Lower leg skin (tissue), 3 donors: ENCODE measurements around the gene GRK1.

Source experiments
- CTCF ChIP-seq, 3 donors: fragments of 450-650 bp; IDR thresholded peaks; one replicate each; pipeline ENCODE4 v1.5.1; 2016; ENCODE audit warnings: antibody characterized with exemption in 3 of 3, mild to moderate bottlenecking in 3 of 3, moderate library complexity in 2 of 3
- POLR2A ChIP-seq, 2 donors: fragments of 450-650 bp; IDR thresholded peaks; one replicate each; pipeline ENCODE4 v1.6.1; 2016 to 2017; ENCODE audit warnings: antibody characterized with exemption in 2 of 2, mild to moderate bottlenecking in 1 of 2, moderate library complexity in 1 of 2

- TF ChIP-seq CTCF (IDR thresholded peaks at IDR 0.05), result no peak
- no peak for TF ChIP-seq POLR2A (IDR thresholded peaks at IDR 0.05)
Observed at GRCh38 chr13:113784645-113785024, 117.6 kb downstream of the GRK1 start.
